Endothelial cell of umbilical vein (primary cell): Measurements from ENCODE around the gene CCND2. TPM values are rescaled to one million over a fixed set of nuclear protein-coding genes. Genes with fewer than 3 reads are reported as not detected.

Experiments used
- BruUV-seq: library from RNA; stranded (reverse); fragments of 400-500 nt; replicated peaks from 2 replicates; lab custom pipeline; 2021; lab: Mats Ljungman, UMichigan
- CTCF ChIA-PET: fragments of 300-600, 350-600 bp; sonication (Branson Sonifier 250); formaldehyde crosslinking; loops from one replicate; lab custom pipeline; 2021; ENCODE audit warnings: antibody characterized with exemption, inconsistent platforms; lab: Charles Lee
- POLR2A ChIA-PET: fragments of 300-600, 350-600 bp; sonication (Branson Sonifier 250); formaldehyde crosslinking; loops from one replicate; lab custom pipeline; 2021; ENCODE audit warnings: antibody characterized with exemption, inconsistent platforms; lab: Charles Lee
- DNase-seq: peaks from one replicate; pipeline ENCODE4 v3.0.0-alpha.2; 2011; ENCODE audit warnings: low read depth, low spot score
- FAIRE-seq: peaks from 2 replicates; lab custom pipeline; 2011; peaks lifted over from hg19 to GRCh38; lab: Jason Lieb, UNC
- H2AFZ ChIP-seq: 2 replicates; pipeline ENCODE4 v1.6.0; 2012; ENCODE audit warnings: low read depth, low read length, control low read depth, inconsistent platforms
- H3K27ac ChIP-seq: 2 replicates; pipeline ENCODE4 v1.5.1; 2011; ENCODE audit warnings: low read depth, mild to moderate bottlenecking, control low read depth, low read length, moderate library complexity; ENCODE audit not compliant: insufficient read depth
- H3K27me3 ChIP-seq, 2 experiments: 2 replicates each; pipeline versions ENCODE4 v1.6.0 to v1.6.1; 2011; ENCODE audit warnings: low read length in 2 of 2, mixed read lengths in 1 of 2; ENCODE audit not compliant: control insufficient read depth in 2 of 2, insufficient read depth in 2 of 2
- H3K36me3 ChIP-seq, 2 experiments: 2 replicates in 1 of 2; 3 replicates in 1 of 2; pipeline ENCODE4 v1.5.1; 2011; ENCODE audit warnings: low read length in 2 of 2, mild to moderate bottlenecking in 1 of 2, moderate library complexity in 1 of 2; ENCODE audit not compliant: control insufficient read depth in 2 of 2, insufficient read depth in 2 of 2; ENCODE audit errors: extremely low read depth in 1 of 2
- H3K4me1 ChIP-seq: 3 replicates; pipeline ENCODE4 v1.5.1; 2011; ENCODE audit warnings: mild to moderate bottlenecking, low read length; ENCODE audit not compliant: control insufficient read depth, insufficient read depth; ENCODE audit errors: extremely low read depth
- H3K4me2 ChIP-seq: 2 replicates; pipeline ENCODE4 v1.6.1; 2011; ENCODE audit warnings: low read length, control low read depth, mixed read lengths; ENCODE audit not compliant: insufficient read depth
- H3K4me3 ChIP-seq, 3 experiments: fragments of 200-600 bp in 1 of 3; sonication (generic), shearing (Covaris generic) in 1 of 3; replicated peaks in 1 of 3; 2 replicates each; pipeline ENCODE4 v1.5.1; 2011 to 2016; ENCODE audit warnings: control low read depth in 3 of 3, low read length in 3 of 3, mild to moderate bottlenecking in 2 of 3, inconsistent platforms in 1 of 3, low read depth in 1 of 3, moderate library complexity in 1 of 3; ENCODE audit not compliant: insufficient read depth in 1 of 3
- H3K79me2 ChIP-seq: 2 replicates; pipeline ENCODE4 v1.6.0; 2012; ENCODE audit warnings: low read length, inconsistent platforms; ENCODE audit not compliant: control insufficient read depth, insufficient read depth
- H3K9ac ChIP-seq: replicated peaks from 2 replicates; pipeline ENCODE3; 2011; ENCODE audit warnings: low read length, control low read depth; ENCODE audit not compliant: insufficient read depth; ENCODE audit errors: extremely low read depth
- H3K9me1 ChIP-seq: replicated peaks from 3 replicates; pipeline ENCODE4 v1.6.0; 2011; ENCODE audit warnings: mild to moderate bottlenecking, low read length; ENCODE audit not compliant: control insufficient read depth, insufficient read depth; ENCODE audit errors: extremely low read depth
- H3K9me3 ChIP-seq: replicated peaks from 2 replicates; pipeline ENCODE4 v1.5.1; 2012; ENCODE audit warnings: low read length, inconsistent platforms; ENCODE audit not compliant: control insufficient read depth, insufficient read depth
- H4K20me1 ChIP-seq: replicated peaks from 2 replicates; pipeline ENCODE3; 2011; ENCODE audit warnings: mild to moderate bottlenecking, low read length; ENCODE audit not compliant: control insufficient read depth, insufficient read depth; ENCODE audit errors: extremely low read depth
- CTCF ChIP-seq, 2 donors: IDR thresholded peaks; 1 replicate in 1 of 2; 2 replicates in 1 of 2; pipeline ENCODE4 v1.5.1; 2011; ENCODE audit warnings: low read length in 2 of 2, mild to moderate bottlenecking in 2 of 2, moderate library complexity in 2 of 2, control low read depth in 1 of 2, inconsistent platforms in 1 of 2, low read depth in 1 of 2; ENCODE audit not compliant: insufficient read depth in 1 of 2; ENCODE audit errors: extremely low read depth in 1 of 2
- EZH2 ChIP-seq: IDR thresholded peaks from 2 replicates; pipeline ENCODE4 v1.6.1; 2012; ENCODE audit warnings: borderline replicate concordance, low read depth, mild to moderate bottlenecking, moderate library complexity, low read length, inconsistent platforms; ENCODE audit not compliant: severe bottlenecking
- FOS ChIP-seq: IDR thresholded peaks from 2 replicates; pipeline ENCODE4 v1.6.1; 2011; ENCODE audit warnings: mild to moderate bottlenecking, low read length, moderate library complexity, borderline replicate concordance; ENCODE audit not compliant: insufficient read depth
- GATA2 ChIP-seq: IDR thresholded peaks from 2 replicates; pipeline ENCODE4 v1.7.0; 2011; ENCODE audit warnings: low read depth, mild to moderate bottlenecking, moderate library complexity, mixed read lengths, low read length; ENCODE audit not compliant: insufficient read length, insufficient read depth
- JUN ChIP-seq: IDR thresholded peaks from 2 replicates; pipeline ENCODE4 v1.6.1; 2011; ENCODE audit warnings: borderline replicate concordance, low read depth; ENCODE audit not compliant: insufficient read length, insufficient read depth
- MYC ChIP-seq: IDR thresholded peaks from one replicate; pipeline ENCODE4 v1.6.1; 2011; ENCODE audit warnings: mild to moderate bottlenecking, low read depth, low read length
- POLR2A ChIP-seq: IDR thresholded peaks from 2 replicates; pipeline ENCODE4 v1.6.1; 2012; ENCODE audit warnings: low read depth, mild to moderate bottlenecking, control low read depth, low read length
- POLR2AphosphoS5 ChIP-seq: IDR thresholded peaks from 2 replicates; pipeline ENCODE4 v1.6.1; 2012; ENCODE audit warnings: low read depth, mild to moderate bottlenecking, control low read depth, low read length, moderate library complexity; ENCODE audit not compliant: insufficient read depth
- dilution Hi-C: fragments of 300-500 bp; cut with MboI; formaldehyde crosslinking; loops from one replicate; pipeline ENCODE4 v1.15.0; 2019; ENCODE audit warnings: low sequenced_read_pairs; ENCODE audit not compliant: extremely low pct_ligation_motif_present
- intact Hi-C: fragments of 100-400 bp; cut with micrococcal nuclease; formaldehyde crosslinking; loops from one replicate; pipeline ENCODE4 v1.10.0; 2022
- polyA plus RNA-seq, 4 experiments: library from polyadenylated mRNA; depleted of rRNA in 3 of 4; stranded (reverse) in 3 of 4; unstranded in 1 of 4; fragments of >200 nt; gene quantifications; 2 replicates each; pipeline versions ENCODE4 v1.2.1 to v1.2.3, GENCODE V29; 2011 to 2012; ENCODE audit warnings: missing spikeins in 1 of 4
- total RNA-seq: library from RNA; stranded (reverse); gene quantifications from 2 replicates; pipeline ENCODE4 v1.2.3, GENCODE V29; 2021
- TF ChIP-seq, protein P1 (sequence below): IDR thresholded peaks from 2 replicates; pipeline ENCODE4 v1.6.1; 2011; ENCODE audit not compliant: insufficient read depth, insufficient read length

CCND2 gene
- total and polyA plus RNA-seq, 2 donors (not counting 3 experiments of a cell fraction or from before 2014, with no cell fraction given) = 0.68 to 3.4 TPM

- Histone ChIP-seq H3K9me1 (no peaks in the 10 kb centered on the region), H4K20me1 (no peaks in the 10 kb centered on the region), H3K79me2 (no peaks in the 10 kb centered on the region), H3K9ac (no peak overlapping the region), H3K9me3 (no peaks in the 10 kb centered on the region), H3K27ac (no peak overlapping the region), H2AFZ (no peak overlapping the region), H3K36me3 (no peaks in the 10 kb centered on the region), H3K4me2 (no peak overlapping the region), H3K4me3 (peak overlapping the region in 1 of 3 experiments; percentile 13), H3K27me3 (peaks cover 70 to 85% of the 10 kb centered on the region in 2 experiments), H3K4me1 (peaks cover 25% of the 10 kb centered on the region)
- no peak for TF ChIP-seq GATA2
- TF ChIP-seq FOS = no peak
- no peak for TF ChIP-seq CTCF (IDR thresholded peaks at IDR 0.05; ENCODE audit: extremely low read depth in 1 of 2, insufficient read depth in 1 of 2, low read depth in 1 of 2, low read length in 2 of 2)
- TF ChIP-seq MYC = no peak
- TF ChIP-seq, protein P1, sequence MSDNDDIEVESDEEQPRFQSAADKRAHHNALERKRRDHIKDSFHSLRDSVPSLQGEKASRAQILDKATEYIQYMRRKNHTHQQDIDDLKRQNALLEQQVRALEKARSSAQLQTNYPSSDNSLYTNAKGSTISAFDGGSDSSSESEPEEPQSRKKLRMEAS = peak; percentile 2
- no peak for TF ChIP-seq POLR2AphosphoS5
- peak; percentile 91 for TF ChIP-seq EZH2
- no peak for TF ChIP-seq POLR2A
- TF ChIP-seq JUN = no peak
- intact Hi-C loops = loop anchor here (1.0 to 10.0 kb wide), 3 partner anchors 241 to 468 kb away; partner anchors contain the start of gene PARP11
- FAIRE-seq = no peak
- ChIA-PET POLR2A (no interaction called here), CTCF (interaction anchor here (1.0 to 3.0 kb wide), 4 partner anchors 165 to 387 kb away, joined by 3 to 15 read pairs (median 6); no protein-coding TSS in a partner anchor)
- dilution Hi-C loops = no loop called here
- peak; percentile 13 for DNase-seq
- BruUV-seq = no TSS peak
Measured at GRCh38 chr12:4272424-4273272, 914 bp upstream of the CCND2 start.
